Hypothalamus (tissue), 51 donors: Measurements from ENCODE around the gene TSHZ3.
A peak's percentile ranks its signal among the peaks of the same experiment; 100 is the strongest.

ENCODE experiments used
- DNase-seq, 51 donors: peaks; one replicate each; lab custom pipeline; 2025; lab: John Stamatoyannopoulos, UW

The TSHZ3 gene

GRCh38 chr19:31290931-31291590 is 58.2 kb downstream of the TSHZ3 start:
- DNase-seq: peak in 27 of 51 donors; percentile 4 to 59 (median 25)

GRCh38 chr19:31289976-31290375 is 59.3 kb downstream of the TSHZ3 start:
- DNase-seq: no peak

GRCh38 chr19:31289381-31289880 is 59.8 kb downstream of the TSHZ3 start:
- DNase-seq: no peak

- no peak for DNase-seq
Observed at GRCh38 chr19:31286491-31286890, 62.7 kb downstream of the TSHZ3 start.

- DNase-seq: peak in 1 of 51 donors; percentile 3
Observed at GRCh38 chr19:31285744-31286143, 63.5 kb downstream of the TSHZ3 start.

- no peak for DNase-seq
Observed at GRCh38 chr19:31284621-31285020, 64.6 kb downstream of the TSHZ3 start.

GRCh38 chr19:31283701-31284100 is 65.5 kb downstream of the TSHZ3 start:
- no peak for DNase-seq

- DNase-seq: no peak
Observed at GRCh38 chr19:31282346-31282745, 66.9 kb downstream of the TSHZ3 start.

- no peak for DNase-seq
Observed at GRCh38 chr19:31280287-31281006, 68.8 kb downstream of the TSHZ3 start.

- no peak for DNase-seq
Observed at GRCh38 chr19:31279436-31279765, 69.8 kb downstream of the TSHZ3 start.

- no peak for DNase-seq
Observed at GRCh38 chr19:31278555-31279435, 70.4 kb downstream of the TSHZ3 start.

GRCh38 chr19:31277516-31277915 is 71.7 kb downstream of the TSHZ3 start:
- no peak for DNase-seq

GRCh38 chr19:31276831-31277230 is 72.4 kb downstream of the TSHZ3 start:
- DNase-seq: no peak

- peak in 1 of 51 donors; percentile 47 for DNase-seq
Observed at GRCh38 chr19:31275068-31275334, 74.2 kb downstream of the TSHZ3 start.

GRCh38 chr19:31274251-31275067 is 74.8 kb downstream of the TSHZ3 start:
- DNase-seq: peak in 2 of 51 donors; percentile 12 to 47

GRCh38 chr19:31272583-31273106 is 76.6 kb downstream of the TSHZ3 start:
- no peak for DNase-seq

- DNase-seq: no peak
Observed at GRCh38 chr19:31271306-31271911, 77.8 kb downstream of the TSHZ3 start.

- DNase-seq: no peak
Observed at GRCh38 chr19:31270897-31271296, 78.3 kb downstream of the TSHZ3 start.

- no peak for DNase-seq
Observed at GRCh38 chr19:31269425-31270127, 79.7 kb downstream of the TSHZ3 start.
